ENCODE data around the gene CDH13. TPM values are rescaled to one million over a fixed set of nuclear protein-coding genes. Genes with fewer than 3 reads are reported as not detected.

Gene CDH13
- total RNA-seq, 2 donors from 2014 or later = 228 to 280 TPM

DNA sequence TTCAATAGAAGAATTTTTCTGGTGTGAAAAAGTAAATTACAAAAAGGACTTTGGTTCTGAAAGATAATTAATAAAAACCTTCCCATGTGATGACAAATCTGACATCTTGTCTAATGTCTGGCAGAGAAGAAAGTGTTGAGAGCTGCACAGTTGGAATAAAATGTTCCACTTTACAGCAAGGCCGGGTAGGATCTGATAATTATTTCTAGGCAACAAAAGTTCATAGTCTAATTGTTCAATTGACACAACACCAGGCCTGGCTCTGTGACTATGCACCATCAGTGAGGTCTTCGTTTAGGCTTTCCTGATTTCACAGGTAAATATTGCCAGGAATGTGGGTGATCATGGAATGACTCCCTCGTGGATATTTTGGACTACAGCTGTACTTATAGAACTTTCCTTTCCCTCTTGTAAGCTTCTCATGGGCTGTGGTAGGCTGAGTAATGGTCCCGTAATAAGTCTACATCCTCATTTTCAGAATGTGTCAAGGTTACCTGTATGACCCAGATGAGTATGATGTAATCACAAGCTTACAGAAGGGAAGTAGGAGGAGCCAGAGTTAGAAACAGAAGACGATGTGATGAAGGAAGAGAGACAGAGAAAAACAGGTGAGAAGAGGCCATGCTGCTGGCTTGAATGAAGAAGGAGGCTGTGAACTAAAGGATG lies 217.0 kb downstream of the CDH13 start:
- ATAC-seq (ENCODE audit: insufficient number of reproducible peaks, low FRiP score, low read depth) (no peak), DNase-seq (ENCODE audit: low spot score) (no peak)
- Histone ChIP-seq H3K27ac (no peak overlapping the region), H3K27me3 (replicated peaks; ENCODE audit: insufficient read depth) (no peaks in the 10 kb centered on the region), H3K9me3 (no peaks in the 10 kb centered on the region), H3K36me3 (no peaks in the 10 kb centered on the region), H3K4me3 (no peak overlapping the region), H3K4me1 (ENCODE audit: control insufficient read depth in 1 of 2, low read depth in 2 of 2) (peaks cover 0 to 50% of the 10 kb centered on the region in 2 donors)
- TF ChIP-seq, protein P1, sequence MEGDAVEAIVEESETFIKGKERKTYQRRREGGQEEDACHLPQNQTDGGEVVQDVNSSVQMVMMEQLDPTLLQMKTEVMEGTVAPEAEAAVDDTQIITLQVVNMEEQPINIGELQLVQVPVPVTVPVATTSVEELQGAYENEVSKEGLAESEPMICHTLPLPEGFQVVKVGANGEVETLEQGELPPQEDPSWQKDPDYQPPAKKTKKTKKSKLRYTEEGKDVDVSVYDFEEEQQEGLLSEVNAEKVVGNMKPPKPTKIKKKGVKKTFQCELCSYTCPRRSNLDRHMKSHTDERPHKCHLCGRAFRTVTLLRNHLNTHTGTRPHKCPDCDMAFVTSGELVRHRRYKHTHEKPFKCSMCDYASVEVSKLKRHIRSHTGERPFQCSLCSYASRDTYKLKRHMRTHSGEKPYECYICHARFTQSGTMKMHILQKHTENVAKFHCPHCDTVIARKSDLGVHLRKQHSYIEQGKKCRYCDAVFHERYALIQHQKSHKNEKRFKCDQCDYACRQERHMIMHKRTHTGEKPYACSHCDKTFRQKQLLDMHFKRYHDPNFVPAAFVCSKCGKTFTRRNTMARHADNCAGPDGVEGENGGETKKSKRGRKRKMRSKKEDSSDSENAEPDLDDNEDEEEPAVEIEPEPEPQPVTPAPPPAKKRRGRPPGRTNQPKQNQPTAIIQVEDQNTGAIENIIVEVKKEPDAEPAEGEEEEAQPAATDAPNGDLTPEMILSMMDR (IDR thresholded peaks at IDR 0.05) = no peak

DNA sequence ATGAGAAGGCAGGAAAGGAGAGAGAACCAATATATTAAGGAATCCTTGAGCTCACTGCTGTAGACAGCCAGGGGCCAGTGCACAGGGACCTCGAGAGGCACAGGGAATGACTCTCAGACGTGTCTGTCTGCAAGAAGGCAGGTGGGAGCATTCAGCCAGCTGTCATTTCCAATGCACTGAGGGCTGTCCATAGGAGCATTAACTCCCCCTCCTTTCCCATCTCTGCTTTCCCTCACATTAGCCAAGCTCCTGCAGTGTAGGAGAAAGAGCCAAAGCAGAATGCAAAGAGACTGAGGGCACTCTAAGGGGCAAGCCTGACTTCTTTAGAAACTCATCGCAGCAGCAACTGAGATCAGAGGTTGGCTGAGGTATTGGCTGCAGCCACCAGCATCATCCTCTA lies 218.3 kb downstream of the CDH13 start:
- TF ChIP-seq, protein P1 (IDR thresholded peaks at IDR 0.05) = no peak
- DNase-seq (ENCODE audit: low spot score) = no peak
- H3K4me3 ChIP-seq = no peak overlapping the region
- H3K4me1 ChIP-seq (ENCODE audit: control insufficient read depth in 1 of 2, low read depth in 2 of 2) = peaks cover 0 to 45% of the 10 kb centered on the region in 2 donors
- no peaks in the 10 kb centered on the region for H3K27me3 ChIP-seq (replicated peaks; ENCODE audit: insufficient read depth)
- no peak for ATAC-seq (ENCODE audit: insufficient number of reproducible peaks, low FRiP score, low read depth)
- H3K9me3 ChIP-seq = no peaks in the 10 kb centered on the region
- H3K27ac ChIP-seq = no peak overlapping the region
- H3K36me3 ChIP-seq = no peaks in the 10 kb centered on the region

DNA sequence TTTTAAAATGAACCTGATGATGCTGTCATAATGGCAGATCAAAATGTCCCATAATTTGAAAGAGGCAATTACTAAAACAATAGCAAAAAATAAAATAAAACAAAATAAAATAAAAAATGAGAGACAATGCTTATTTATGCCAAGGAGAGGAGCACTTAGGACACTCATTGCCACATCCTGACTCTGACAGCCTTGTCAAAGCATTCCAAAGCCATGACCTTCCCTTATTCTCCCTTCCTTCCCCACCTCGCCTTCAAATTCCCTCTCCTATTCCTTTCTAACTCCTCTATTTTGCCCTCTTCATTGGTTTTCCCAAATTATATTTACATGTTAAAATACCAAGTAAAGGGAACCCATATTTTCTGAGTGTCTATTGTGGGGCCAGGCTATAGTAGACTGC lies 220.0 kb downstream of the CDH13 start:
- ATAC-seq (ENCODE audit: insufficient number of reproducible peaks, low FRiP score, low read depth) (no peak), DNase-seq (ENCODE audit: low spot score) (no peak)
- Histone ChIP-seq H3K27ac (no peak overlapping the region), H3K4me1 (ENCODE audit: control insufficient read depth in 1 of 2, low read depth in 2 of 2) (peaks cover 0 to 46% of the 10 kb centered on the region in 2 donors), H3K4me3 (no peak overlapping the region), H3K36me3 (no peaks in the 10 kb centered on the region), H3K9me3 (no peaks in the 10 kb centered on the region), H3K27me3 (replicated peaks; ENCODE audit: insufficient read depth) (no peaks in the 10 kb centered on the region)
- TF ChIP-seq, protein P1 (IDR thresholded peaks at IDR 0.05) = no peak

DNA sequence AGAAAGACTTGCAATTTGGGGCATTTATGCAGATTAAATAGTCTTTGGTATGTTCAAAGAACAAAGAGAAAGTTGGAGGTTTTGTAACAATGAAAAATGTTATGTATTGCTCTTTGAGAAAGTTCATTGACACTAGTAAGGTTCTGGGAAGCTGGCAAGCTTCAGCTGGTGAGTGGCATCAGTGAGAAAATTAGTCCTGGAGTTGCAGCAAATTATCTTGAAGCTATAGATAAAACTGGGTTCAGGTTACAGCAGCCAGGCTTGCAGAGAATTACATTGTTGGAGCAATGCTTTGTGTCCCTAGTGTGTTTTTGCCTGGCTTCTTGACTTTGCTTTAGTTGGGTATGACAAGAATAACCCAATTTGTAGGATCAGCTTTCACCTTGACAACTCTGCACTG lies 221.2 kb downstream of the CDH13 start:
- Histone ChIP-seq H3K9me3 (no peaks in the 10 kb centered on the region), H3K4me3 (no peak overlapping the region), H3K4me1 (ENCODE audit: control insufficient read depth in 1 of 2, low read depth in 2 of 2) (peaks cover 0 to 57% of the 10 kb centered on the region in 2 donors), H3K27ac (no peak overlapping the region), H3K27me3 (replicated peaks; ENCODE audit: insufficient read depth) (no peaks in the 10 kb centered on the region), H3K36me3 (no peaks in the 10 kb centered on the region)
- no peak for DNase-seq (ENCODE audit: low spot score)
- ATAC-seq (ENCODE audit: insufficient number of reproducible peaks, low FRiP score, low read depth) = no peak
- TF ChIP-seq, protein P1 (IDR thresholded peaks at IDR 0.05) = no peak

DNA sequence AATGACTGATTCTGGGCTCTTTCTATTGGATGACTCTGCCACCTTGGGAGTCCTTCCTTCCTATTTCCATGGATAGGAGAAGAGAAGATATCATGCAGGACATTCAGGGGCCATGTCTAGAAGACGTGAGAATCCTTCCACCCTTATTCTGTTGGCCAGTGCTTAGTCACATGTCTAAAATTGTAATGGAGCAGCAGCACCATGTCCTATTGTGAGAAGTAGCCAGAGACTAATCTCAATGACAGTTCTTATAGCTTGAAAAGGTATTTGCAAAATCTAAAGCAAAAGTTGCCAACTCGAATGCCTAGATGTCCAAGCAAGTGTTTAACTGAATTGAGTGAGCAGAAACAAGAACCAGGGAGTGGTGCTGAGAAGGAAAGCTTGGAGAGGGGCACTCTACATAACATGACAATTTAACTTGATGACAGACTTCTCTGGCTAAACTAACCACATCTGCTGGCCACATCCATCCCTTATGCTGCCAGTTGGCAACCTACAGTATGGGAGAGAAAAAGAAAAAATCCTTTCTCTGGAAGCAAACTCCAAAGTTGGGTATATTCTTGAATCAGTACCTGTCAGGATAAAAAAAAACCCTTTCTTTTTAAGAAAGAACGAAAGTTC lies 225.7 kb downstream of the CDH13 start:
- no peak overlapping the region for H3K27ac ChIP-seq
- no peak overlapping the region for H3K4me3 ChIP-seq
- DNase-seq (ENCODE audit: low spot score) (no peak), ATAC-seq (ENCODE audit: insufficient number of reproducible peaks, low FRiP score, low read depth) (no peak)
- no peaks in the 10 kb centered on the region for H3K9me3 ChIP-seq
- peaks cover 0 to 26% of the 10 kb centered on the region in 2 donors for H3K4me1 ChIP-seq (ENCODE audit: control insufficient read depth in 1 of 2, low read depth in 2 of 2)
- H3K27me3 ChIP-seq (replicated peaks; ENCODE audit: insufficient read depth) = no peaks in the 10 kb centered on the region
- TF ChIP-seq, protein P1 (IDR thresholded peaks at IDR 0.05) = no peak
- H3K36me3 ChIP-seq = no peaks in the 10 kb centered on the region
